ENCODE measurements around the gene PDE6B. TPM values are rescaled to one million over a fixed set of nuclear protein-coding genes. Genes with fewer than 3 reads are reported as not detected.

PDE6B gene
- total and polyA plus RNA-seq, 8 donors, result 7.6 to 21.1 (median 16.4) TPM

DNA sequence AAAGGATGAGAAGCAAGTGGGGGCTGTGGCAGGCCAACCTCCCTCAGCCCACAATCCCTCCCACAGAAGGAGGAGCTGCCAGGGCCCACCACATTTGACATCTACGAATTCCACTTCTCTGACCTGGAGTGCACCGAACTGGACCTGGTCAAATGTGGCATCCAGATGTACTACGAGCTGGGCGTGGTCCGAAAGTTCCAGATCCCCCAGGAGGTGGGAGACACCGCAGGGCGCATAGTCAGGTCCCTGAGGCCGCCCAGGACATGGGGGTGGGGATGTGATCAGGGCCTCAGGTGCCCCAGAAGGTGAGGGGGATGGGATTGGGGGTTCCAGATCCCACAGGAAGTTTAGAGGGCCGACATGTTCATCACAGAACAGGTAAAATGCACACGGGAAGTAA, 35.0 kb downstream of the PDE6B start:
- Histone ChIP-seq H3K9me3 (no peaks in the 10 kb centered on the region), H3K4me3 (no peak overlapping the region), H3K27ac (no peak overlapping the region), H3K27me3 (peaks cover 0 to 25% of the 10 kb centered on the region in 2 donors), H3K4me1 (peaks cover 0 to 13% of the 10 kb centered on the region in 2 donors), H3K36me3 (no peaks in the 10 kb centered on the region)
- DNase-seq (no peak), ATAC-seq (no peak)
- intact Hi-C loops (cut with DNase I), result no loop called here
- TF ChIP-seq, protein P1, sequence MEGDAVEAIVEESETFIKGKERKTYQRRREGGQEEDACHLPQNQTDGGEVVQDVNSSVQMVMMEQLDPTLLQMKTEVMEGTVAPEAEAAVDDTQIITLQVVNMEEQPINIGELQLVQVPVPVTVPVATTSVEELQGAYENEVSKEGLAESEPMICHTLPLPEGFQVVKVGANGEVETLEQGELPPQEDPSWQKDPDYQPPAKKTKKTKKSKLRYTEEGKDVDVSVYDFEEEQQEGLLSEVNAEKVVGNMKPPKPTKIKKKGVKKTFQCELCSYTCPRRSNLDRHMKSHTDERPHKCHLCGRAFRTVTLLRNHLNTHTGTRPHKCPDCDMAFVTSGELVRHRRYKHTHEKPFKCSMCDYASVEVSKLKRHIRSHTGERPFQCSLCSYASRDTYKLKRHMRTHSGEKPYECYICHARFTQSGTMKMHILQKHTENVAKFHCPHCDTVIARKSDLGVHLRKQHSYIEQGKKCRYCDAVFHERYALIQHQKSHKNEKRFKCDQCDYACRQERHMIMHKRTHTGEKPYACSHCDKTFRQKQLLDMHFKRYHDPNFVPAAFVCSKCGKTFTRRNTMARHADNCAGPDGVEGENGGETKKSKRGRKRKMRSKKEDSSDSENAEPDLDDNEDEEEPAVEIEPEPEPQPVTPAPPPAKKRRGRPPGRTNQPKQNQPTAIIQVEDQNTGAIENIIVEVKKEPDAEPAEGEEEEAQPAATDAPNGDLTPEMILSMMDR (IDR thresholded peaks at IDR 0.05), result no peak

DNA sequence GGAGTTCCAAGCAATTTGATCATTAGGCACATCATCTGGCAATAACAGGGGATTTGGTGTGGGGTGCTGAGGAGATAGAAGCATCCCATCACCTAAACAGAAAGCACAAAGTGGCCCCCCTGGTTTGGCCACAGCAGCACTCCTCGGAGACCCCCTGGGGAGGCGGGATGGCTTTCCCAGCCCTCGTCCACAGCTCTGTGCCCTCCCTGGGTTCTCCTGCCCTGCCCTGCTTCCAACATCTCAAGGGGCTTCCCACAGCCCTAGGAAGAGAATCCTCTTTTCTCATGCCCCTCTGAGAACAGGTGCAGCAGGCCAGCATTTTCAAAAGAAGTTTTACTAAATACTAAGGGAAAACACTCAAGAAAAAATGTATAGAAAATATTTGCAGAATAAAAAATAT, 35.9 kb downstream of the PDE6B start:
- TF ChIP-seq, protein P1 (IDR thresholded peaks at IDR 0.05), result no peak
- H3K9me3 ChIP-seq, result no peaks in the 10 kb centered on the region
- no peak for ATAC-seq
- no peak overlapping the region for H3K4me3 ChIP-seq
- DNase-seq, result no peak
- intact Hi-C loops (cut with DNase I), result no loop called here
- no peak overlapping the region for H3K27ac ChIP-seq
- no peaks in the 10 kb centered on the region for H3K36me3 ChIP-seq
- peaks cover 0 to 17% of the 10 kb centered on the region in 2 donors for H3K27me3 ChIP-seq
- H3K4me1 ChIP-seq, result peaks cover 0 to 13% of the 10 kb centered on the region in 2 donors

DNA sequence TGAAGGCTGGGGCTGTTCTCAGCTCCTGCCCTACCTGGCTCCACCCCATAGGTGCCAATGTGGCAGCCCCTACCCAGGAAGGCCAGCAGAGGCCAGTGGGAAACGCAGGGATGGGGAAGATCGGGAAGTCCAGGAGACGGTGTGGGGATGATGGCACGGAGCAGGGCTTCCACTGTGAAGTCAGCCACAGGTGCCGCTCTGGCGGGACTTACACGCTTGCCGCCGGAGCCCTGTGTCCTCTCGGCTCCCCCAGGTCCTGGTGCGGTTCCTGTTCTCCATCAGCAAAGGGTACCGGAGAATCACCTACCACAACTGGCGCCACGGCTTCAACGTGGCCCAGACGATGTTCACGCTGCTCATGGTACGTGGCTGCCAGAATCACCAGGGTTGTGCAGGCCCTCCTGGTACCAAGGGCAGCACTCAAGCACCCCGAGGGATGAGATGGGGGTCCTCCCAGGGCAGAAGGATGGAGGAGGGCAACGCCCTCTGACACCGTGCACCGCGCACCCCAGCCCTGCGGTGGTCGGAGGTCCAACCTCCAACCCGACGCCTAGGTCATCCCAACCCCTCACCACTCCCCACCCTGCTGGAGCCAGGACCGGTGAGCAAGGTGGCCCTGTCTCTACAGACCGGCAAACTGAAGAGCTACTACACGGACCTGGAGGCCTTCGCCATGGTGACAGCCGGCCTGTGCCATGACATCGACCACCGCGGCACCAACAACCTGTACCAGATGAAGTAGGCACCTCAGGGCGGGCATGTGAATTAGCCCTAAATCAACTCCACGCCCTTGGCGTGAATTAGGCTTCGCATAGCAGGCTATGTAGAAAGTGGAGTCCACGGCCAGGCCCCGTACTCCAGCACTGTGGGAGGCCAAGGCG, 36.7 kb downstream of the PDE6B start:
- DNase-seq (peak in 1 of 4 donors; percentile 73), ATAC-seq (no peak)
- Histone ChIP-seq H3K4me1 (peaks cover 0 to 13% of the 10 kb centered on the region in 2 donors), H3K27me3 (peaks cover 0 to 8% of the 10 kb centered on the region in 2 donors), H3K27ac (no peak overlapping the region), H3K9me3 (no peaks in the 10 kb centered on the region), H3K4me3 (no peak overlapping the region), H3K36me3 (no peaks in the 10 kb centered on the region)
- TF ChIP-seq, protein P1 (IDR thresholded peaks at IDR 0.05), result no peak
- intact Hi-C loops (cut with DNase I), result no loop called here

DNA sequence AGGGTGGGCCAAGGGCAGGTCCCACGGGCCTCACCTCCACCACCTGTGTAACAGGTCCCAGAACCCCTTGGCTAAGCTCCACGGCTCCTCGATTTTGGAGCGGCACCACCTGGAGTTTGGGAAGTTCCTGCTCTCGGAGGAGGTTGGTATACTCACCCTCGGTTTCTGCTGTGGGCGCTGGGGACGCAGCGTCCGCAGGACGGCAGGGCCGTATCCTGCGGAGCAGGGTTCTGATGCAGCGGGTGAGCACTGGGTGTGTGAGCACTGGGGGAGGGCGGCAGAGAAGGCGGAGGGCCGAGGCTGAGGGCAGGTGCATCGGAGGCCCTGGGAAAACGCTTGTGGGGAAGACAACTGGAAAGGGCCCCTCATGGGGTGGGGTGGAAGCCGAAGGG, 37.7 kb downstream of the PDE6B start:
- DNase-seq, result peak in 1 of 4 donors; percentile 80
- peaks cover 0 to 8% of the 10 kb centered on the region in 2 donors for H3K27me3 ChIP-seq
- no peak overlapping the region for H3K27ac ChIP-seq
- peak; percentile 37 for ATAC-seq
- H3K9me3 ChIP-seq, result no peaks in the 10 kb centered on the region
- peaks cover 0 to 13% of the 10 kb centered on the region in 2 donors for H3K4me1 ChIP-seq
- peak overlapping the region; percentile 60 to 87 for H3K4me3 ChIP-seq
- H3K36me3 ChIP-seq, result no peaks in the 10 kb centered on the region
- TF ChIP-seq, protein P1 (IDR thresholded peaks at IDR 0.05), result no peak
- intact Hi-C loops (cut with DNase I), result no loop called here

All from left lung (tissue), 10 donors.